ENCODE data around the gene BEST2. TPM values are rescaled to one million over a fixed set of nuclear protein-coding genes. Genes with fewer than 3 reads are reported as not detected.

Gene BEST2
- total RNA-seq, 1 experiment from 2014 or later = 0.27 TPM

- TF ChIP-seq CTCF (IDR thresholded peaks at IDR 0.05; ENCODE audit: insufficient read depth in 1 of 2, low read depth in 1 of 2, low read length in 1 of 2, severe bottlenecking in 1 of 2, unreplicated experiment in 1 of 2) = no peak
- Mint-ChIP-seq H3K27me3 (ENCODE audit: insufficient read depth, unreplicated experiment) (no peaks in the 10 kb centered on the region), H3K36me3 (ENCODE audit: insufficient read depth, unreplicated experiment) (peaks cover 34% of the 10 kb centered on the region), H3K4me3 (ENCODE audit: unreplicated experiment) (no peak overlapping the region), H3K9me3 (ENCODE audit: unreplicated experiment) (no peaks in the 10 kb centered on the region), H3K27ac (ENCODE audit: unreplicated experiment) (no peak overlapping the region), H3K4me1 (ENCODE audit: low read depth, unreplicated experiment) (peaks cover 12% of the 10 kb centered on the region)
- H3K9me3 ChIP-seq = no peaks in the 10 kb centered on the region
- H3K4me3 ChIP-seq (ENCODE audit: low read depth, low read length) = no peak overlapping the region
- no peak for DNase-seq
- POLR2A ChIA-PET = no interaction called here
- no peaks in the 10 kb centered on the region for H3K27me3 ChIP-seq (replicated peaks; ENCODE audit: control insufficient read depth, insufficient read depth, low read length)
- H3K4me1 ChIP-seq = peaks cover 4% of the 10 kb centered on the region
- no TSS peak for BruUV-seq (replicated peaks)
- no peaks in the 10 kb centered on the region; the same call in none of the 2 replicates for H3K36me3 ChIP-seq (ENCODE audit: control insufficient read depth, insufficient read depth, low read length)
- intact Hi-C loops (cut with micrococcal nuclease; ENCODE audit: unreplicated experiment) = no loop called here
- CTCF ChIA-PET = no interaction called here
Observed at GRCh38 chr19:12769689-12770088, 18.1 kb downstream of the BEST2 start.

GRCh38 chr19:12770922-12771321, 19.3 kb downstream of the BEST2 start:
- no TSS peak for BruUV-seq (replicated peaks)
- H3K9me3 ChIP-seq = no peaks in the 10 kb centered on the region
- no peaks in the 10 kb centered on the region; the same call in none of the 2 replicates for H3K36me3 ChIP-seq (ENCODE audit: control insufficient read depth, insufficient read depth, low read length)
- no peak overlapping the region for H3K4me3 ChIP-seq (ENCODE audit: low read depth, low read length)
- no peak overlapping the region for H3K27ac Mint-ChIP-seq (ENCODE audit: unreplicated experiment)
- no peaks in the 10 kb centered on the region for H3K9me3 Mint-ChIP-seq (ENCODE audit: unreplicated experiment)
- peaks cover 32% of the 10 kb centered on the region for H3K36me3 Mint-ChIP-seq (ENCODE audit: insufficient read depth, unreplicated experiment)
- CTCF ChIA-PET = no interaction called here
- no peak overlapping the region for H3K4me3 Mint-ChIP-seq (ENCODE audit: unreplicated experiment)
- POLR2A ChIA-PET = no interaction called here
- H3K4me1 Mint-ChIP-seq (ENCODE audit: low read depth, unreplicated experiment) = peaks cover 13% of the 10 kb centered on the region
- H3K27me3 ChIP-seq (replicated peaks; ENCODE audit: control insufficient read depth, insufficient read depth, low read length) = no peaks in the 10 kb centered on the region
- no peaks in the 10 kb centered on the region for H3K27me3 Mint-ChIP-seq (ENCODE audit: insufficient read depth, unreplicated experiment)
- intact Hi-C loops (cut with micrococcal nuclease; ENCODE audit: unreplicated experiment) = no loop called here
- H3K4me1 ChIP-seq = peaks cover 7% of the 10 kb centered on the region
- TF ChIP-seq CTCF (IDR thresholded peaks at IDR 0.05; ENCODE audit: insufficient read depth in 1 of 2, low read depth in 1 of 2, low read length in 1 of 2, severe bottlenecking in 1 of 2, unreplicated experiment in 1 of 2) = no peak
- DNase-seq = no peak

- Mint-ChIP-seq H3K36me3 (ENCODE audit: insufficient read depth, unreplicated experiment) (peaks cover 28% of the 10 kb centered on the region), H3K9me3 (ENCODE audit: unreplicated experiment) (no peaks in the 10 kb centered on the region), H3K4me3 (ENCODE audit: unreplicated experiment) (no peak overlapping the region), H3K4me1 (ENCODE audit: low read depth, unreplicated experiment) (peaks cover 13% of the 10 kb centered on the region), H3K27me3 (ENCODE audit: insufficient read depth, unreplicated experiment) (no peaks in the 10 kb centered on the region), H3K27ac (ENCODE audit: unreplicated experiment) (no peak overlapping the region)
- no peak for TF ChIP-seq CTCF (IDR thresholded peaks at IDR 0.05; ENCODE audit: insufficient read depth in 1 of 2, low read depth in 1 of 2, low read length in 1 of 2, severe bottlenecking in 1 of 2, unreplicated experiment in 1 of 2)
- intact Hi-C loops (cut with micrococcal nuclease; ENCODE audit: unreplicated experiment) = no loop called here
- ChIA-PET CTCF (interaction anchor here (1.0 to 1.2 kb wide), 2 partner anchors 12 to 15 kb away, joined by 3 read pairs; no protein-coding TSS in a partner anchor), POLR2A (no interaction called here)
- no peak for DNase-seq
- H3K36me3 ChIP-seq (ENCODE audit: control insufficient read depth, insufficient read depth, low read length) = no peaks in the 10 kb centered on the region; the same call in none of the 2 replicates
- no TSS peak for BruUV-seq (replicated peaks)
- peaks cover 7% of the 10 kb centered on the region for H3K4me1 ChIP-seq
- H3K9me3 ChIP-seq = no peaks in the 10 kb centered on the region
- H3K27me3 ChIP-seq (replicated peaks; ENCODE audit: control insufficient read depth, insufficient read depth, low read length) = no peaks in the 10 kb centered on the region
- no peak overlapping the region for H3K4me3 ChIP-seq (ENCODE audit: low read depth, low read length)
Observed at GRCh38 chr19:12772323-12772722, 20.7 kb downstream of the BEST2 start.

All from Caco-2 (cell line).